DOHH2 (cell line): ENCODE data around the gene NXPH3.

ENCODE experiments used
- H3F3A ChIP-seq: fragments of 200-600 bp; sonication (generic), shearing (Covaris generic); 2 replicates; pipeline ENCODE4 v1.6.0; 2016; ENCODE audit warnings: antibody characterized with exemption, mild to moderate bottlenecking; ENCODE audit not compliant: control insufficient read depth, insufficient read depth
- H3K27ac ChIP-seq: fragments of 200-600 bp; sonication (generic); 2 replicates; pipeline ENCODE4 v1.5.1; 2014; ENCODE audit warnings: low read depth, mild to moderate bottlenecking, low read length, moderate library complexity
- H3K27me3 ChIP-seq: fragments of 200-600 bp; sonication (generic); 2 replicates; pipeline ENCODE4 v1.6.1; 2014; ENCODE audit warnings: mild to moderate bottlenecking, low read length, mixed read lengths; ENCODE audit not compliant: control insufficient read depth
- H3K36me3 ChIP-seq: fragments of 200-600 bp; sonication (generic); 2 replicates; pipeline ENCODE4 v1.6.1; 2014; ENCODE audit warnings: mild to moderate bottlenecking, low read length, moderate library complexity, mixed read lengths; ENCODE audit not compliant: control insufficient read depth
- H3K4me1 ChIP-seq: fragments of 200-600 bp; sonication (generic); 2 replicates; pipeline ENCODE4 v1.6.1; 2014; ENCODE audit warnings: mild to moderate bottlenecking, low read length, mixed read lengths; ENCODE audit not compliant: control insufficient read depth
- H3K4me2 ChIP-seq: fragments of 200-600 bp; sonication (generic); 2 replicates; pipeline ENCODE4 v1.6.0; 2014; ENCODE audit warnings: mild to moderate bottlenecking, low read length, moderate library complexity
- H3K4me3 ChIP-seq: fragments of 200-600 bp; sonication (generic); 2 replicates; pipeline ENCODE4 v1.5.1; 2014; ENCODE audit warnings: mild to moderate bottlenecking, low read length, mixed read lengths
- H3K79me2 ChIP-seq: fragments of 200-600 bp; sonication (generic); 2 replicates; pipeline ENCODE4 v1.6.1; 2014; ENCODE audit warnings: mild to moderate bottlenecking, low read length, mixed read lengths; ENCODE audit not compliant: control insufficient read depth
- H3K9me2 ChIP-seq: fragments of 200-600 bp; sonication (generic); replicated peaks from 2 replicates; pipeline ENCODE4 v1.6.1; 2014; ENCODE audit warnings: mild to moderate bottlenecking, low read length, mixed read lengths; ENCODE audit not compliant: control insufficient read depth
- H3K9me3 ChIP-seq: fragments of 200-600 bp; sonication (generic); 2 replicates; pipeline ENCODE4 v1.6.1; 2014; ENCODE audit warnings: antibody characterized with exemption, low read length, mixed read lengths; ENCODE audit not compliant: control insufficient read depth, insufficient read depth
- H4K20me1 ChIP-seq: fragments of 200-600 bp; sonication (generic); 2 replicates; pipeline ENCODE4 v1.6.0; 2014; ENCODE audit warnings: low read depth, mild to moderate bottlenecking, antibody characterized with exemption, low read length, moderate library complexity; ENCODE audit not compliant: control insufficient read depth, insufficient read depth
- EZH2phosphoT487 ChIP-seq: fragments of 200-600 bp; sonication (generic); IDR thresholded peaks from 2 replicates; pipeline ENCODE4 v1.6.1; 2017; ENCODE audit warnings: borderline replicate concordance, mild to moderate bottlenecking, antibody characterized with exemption, low read length, moderate library complexity, mixed read lengths
- TF ChIP-seq, protein P1 (sequence below): fragments of 200-600 bp; sonication (generic); IDR thresholded peaks from one replicate; pipeline ENCODE4 v1.5.1; 2014; ENCODE audit warnings: antibody characterized with exemption, mild to moderate bottlenecking, low read depth, low read length; ENCODE audit not compliant: poor library complexity, severe bottlenecking

Gene NXPH3

GRCh38 chr17:49616601-49617131, 41.0 kb downstream of the NXPH3 start:
- Histone ChIP-seq H3K27ac (no peak overlapping the region), H3K4me1 (no peaks in the 10 kb centered on the region), H3K27me3 (no peaks in the 10 kb centered on the region), H3K36me3 (peaks cover 62% of the 10 kb centered on the region), H3K4me3 (no peak overlapping the region), H3K9me3 (no peaks in the 10 kb centered on the region), H3F3A (no peaks in the 10 kb centered on the region), H4K20me1 (no peaks in the 10 kb centered on the region), H3K79me2 (no peaks in the 10 kb centered on the region), H3K9me2 (no peaks in the 10 kb centered on the region), H3K4me2 (no peak overlapping the region)
- TF ChIP-seq EZH2phosphoT487: no peak
- TF ChIP-seq, protein P1, sequence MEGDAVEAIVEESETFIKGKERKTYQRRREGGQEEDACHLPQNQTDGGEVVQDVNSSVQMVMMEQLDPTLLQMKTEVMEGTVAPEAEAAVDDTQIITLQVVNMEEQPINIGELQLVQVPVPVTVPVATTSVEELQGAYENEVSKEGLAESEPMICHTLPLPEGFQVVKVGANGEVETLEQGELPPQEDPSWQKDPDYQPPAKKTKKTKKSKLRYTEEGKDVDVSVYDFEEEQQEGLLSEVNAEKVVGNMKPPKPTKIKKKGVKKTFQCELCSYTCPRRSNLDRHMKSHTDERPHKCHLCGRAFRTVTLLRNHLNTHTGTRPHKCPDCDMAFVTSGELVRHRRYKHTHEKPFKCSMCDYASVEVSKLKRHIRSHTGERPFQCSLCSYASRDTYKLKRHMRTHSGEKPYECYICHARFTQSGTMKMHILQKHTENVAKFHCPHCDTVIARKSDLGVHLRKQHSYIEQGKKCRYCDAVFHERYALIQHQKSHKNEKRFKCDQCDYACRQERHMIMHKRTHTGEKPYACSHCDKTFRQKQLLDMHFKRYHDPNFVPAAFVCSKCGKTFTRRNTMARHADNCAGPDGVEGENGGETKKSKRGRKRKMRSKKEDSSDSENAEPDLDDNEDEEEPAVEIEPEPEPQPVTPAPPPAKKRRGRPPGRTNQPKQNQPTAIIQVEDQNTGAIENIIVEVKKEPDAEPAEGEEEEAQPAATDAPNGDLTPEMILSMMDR: no peak

DNA sequence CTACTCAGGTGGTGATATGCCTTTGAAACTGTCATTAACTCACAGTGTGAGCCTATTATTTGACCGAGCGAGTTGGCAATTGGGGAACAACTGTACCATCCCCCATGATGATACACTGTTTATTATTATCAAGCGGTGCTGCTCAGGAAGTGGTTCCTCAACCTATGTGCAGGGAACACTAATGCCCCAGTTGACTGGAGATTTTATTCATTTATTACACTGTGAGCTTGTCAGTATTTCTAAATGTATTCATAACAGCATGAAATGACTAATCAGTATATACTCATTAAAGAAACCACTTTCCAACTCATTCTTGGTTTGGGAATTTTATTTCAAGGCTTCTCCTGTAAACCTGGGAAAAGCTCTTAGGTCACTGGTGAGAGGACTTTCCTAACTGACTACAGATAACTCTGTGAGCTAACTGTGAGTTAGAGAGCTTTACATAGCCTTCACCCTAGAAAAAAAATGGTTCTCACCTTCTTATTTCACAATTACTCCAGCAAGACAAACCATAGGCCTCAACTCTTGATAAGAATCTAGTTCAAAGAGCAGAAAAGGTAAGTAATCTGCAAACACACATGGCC, 42.4 kb downstream of the NXPH3 start:
- Histone ChIP-seq H3K27ac (no peak overlapping the region), H3K4me2 (no peak overlapping the region)

GRCh38 chr17:49621420-49621819, 45.7 kb downstream of the NXPH3 start:
- H3K9me2 ChIP-seq: no peaks in the 10 kb centered on the region
- no peak overlapping the region for H3K4me2 ChIP-seq
- H3K4me3 ChIP-seq: no peak overlapping the region
- H3F3A ChIP-seq: no peaks in the 10 kb centered on the region
- no peak overlapping the region for H3K27ac ChIP-seq
- H4K20me1 ChIP-seq: no peaks in the 10 kb centered on the region
- no peak for TF ChIP-seq EZH2phosphoT487
- TF ChIP-seq, protein P1: no peak
- no peaks in the 10 kb centered on the region for H3K9me3 ChIP-seq
- no peaks in the 10 kb centered on the region for H3K4me1 ChIP-seq
- peaks cover 46% of the 10 kb centered on the region for H3K36me3 ChIP-seq
- no peaks in the 10 kb centered on the region for H3K27me3 ChIP-seq
- H3K79me2 ChIP-seq: peaks cover 4% of the 10 kb centered on the region

More for the DNA sequence above, 42.4 kb downstream of the NXPH3 start:
- Histone ChIP-seq H3K79me2 (no peaks in the 10 kb centered on the region), H3K36me3 (peaks cover 62% of the 10 kb centered on the region), H3K9me3 (no peaks in the 10 kb centered on the region), H3K4me1 (no peaks in the 10 kb centered on the region), H3K4me3 (no peak overlapping the region), H3K27me3 (no peaks in the 10 kb centered on the region), H4K20me1 (no peaks in the 10 kb centered on the region), H3F3A (no peaks in the 10 kb centered on the region), H3K9me2 (no peaks in the 10 kb centered on the region)
- TF ChIP-seq, protein P1: no peak
- no peak for TF ChIP-seq EZH2phosphoT487
